ENCODE data around the gene ANKRD7.
"Not testable (repeated sequence)": the region's sequence is repeated elsewhere in the genome, so short reads cannot be mapped to it uniquely, and the experiment has no call there.

ANKRD7 gene

DNA sequence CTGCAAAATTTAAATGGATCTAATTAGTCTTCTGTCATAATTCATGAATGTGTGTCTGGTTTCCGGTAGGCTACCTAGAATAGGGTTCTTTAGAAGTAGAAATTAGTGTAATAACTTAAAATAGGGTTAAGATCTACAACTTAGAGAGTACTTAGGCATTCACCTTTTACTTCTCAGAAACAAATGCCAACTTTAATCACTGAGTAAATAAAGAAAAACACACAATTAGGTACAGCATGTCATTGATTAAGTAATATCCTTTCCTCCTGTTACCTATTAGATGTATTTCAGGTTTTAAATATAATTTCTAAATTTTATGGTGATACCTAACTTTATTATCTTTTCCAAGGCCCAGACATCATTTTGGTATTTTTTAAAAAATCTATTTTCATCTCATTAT lies 9.3 kb downstream of the ANKRD7 start:
- no peak for DNase-seq (ENCODE audit: low spot score)

DNA sequence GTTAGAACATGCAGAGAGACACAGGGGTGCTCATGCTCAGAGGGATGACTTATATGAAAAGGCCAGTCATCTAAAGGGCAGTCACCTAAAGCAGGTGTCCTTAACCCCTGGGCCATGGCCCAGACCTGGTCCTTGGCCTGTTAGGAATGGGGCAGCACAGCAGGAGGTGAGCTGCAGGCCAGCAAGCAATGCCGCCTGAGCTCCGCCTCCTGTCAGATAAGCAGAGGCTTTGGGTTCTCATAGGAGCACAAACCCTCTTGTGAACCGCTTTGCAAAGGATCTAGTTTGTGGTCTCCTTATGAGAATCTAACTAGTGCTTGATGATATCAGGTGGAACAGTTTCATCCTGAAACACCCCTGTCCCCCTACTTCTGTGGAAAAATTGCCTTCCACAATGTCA lies 14.5 kb downstream of the ANKRD7 start:
- no peak for DNase-seq (ENCODE audit: low spot score)

DNA sequence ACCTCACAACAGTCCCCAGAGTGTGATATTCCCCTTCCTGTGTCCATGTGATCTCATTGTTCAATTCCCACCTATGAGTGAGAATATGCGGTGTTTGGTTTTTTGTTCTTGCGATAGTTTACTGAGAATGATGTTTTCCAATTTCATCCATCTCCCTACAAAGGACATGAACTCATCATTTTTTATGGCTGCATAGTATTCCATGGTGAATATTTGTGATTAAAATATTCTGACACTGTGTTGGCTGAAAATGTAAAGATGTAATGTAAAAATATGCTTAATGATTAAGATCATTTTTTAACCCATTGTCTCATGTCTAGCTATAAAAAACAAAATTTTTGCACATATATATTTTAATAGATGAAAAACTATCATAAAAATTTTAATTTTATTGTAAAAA lies 15.8 kb downstream of the ANKRD7 start:
- not testable (repeated sequence) for DNase-seq (ENCODE audit: low spot score)

DNA sequence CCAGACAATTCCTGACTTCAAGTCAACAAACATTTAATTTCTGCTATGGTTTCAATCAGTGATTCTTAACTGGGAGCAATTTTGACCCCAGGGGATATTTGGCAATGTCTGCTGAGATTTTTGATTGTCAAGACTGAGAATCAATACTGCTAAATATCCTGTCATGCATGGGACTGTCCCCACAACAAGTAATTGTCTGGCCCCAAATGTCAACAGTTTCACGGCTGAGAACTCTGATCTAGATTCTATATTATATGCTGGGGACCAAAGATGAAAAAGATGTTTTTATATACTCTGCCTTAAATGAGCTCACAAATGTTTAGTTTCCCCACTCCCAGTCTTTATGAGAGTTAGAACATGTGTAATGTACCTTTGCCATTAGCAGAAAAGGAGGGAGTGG lies 19.2 kb downstream of the ANKRD7 start:
- DNase-seq (ENCODE audit: low spot score), result no peak

DNA sequence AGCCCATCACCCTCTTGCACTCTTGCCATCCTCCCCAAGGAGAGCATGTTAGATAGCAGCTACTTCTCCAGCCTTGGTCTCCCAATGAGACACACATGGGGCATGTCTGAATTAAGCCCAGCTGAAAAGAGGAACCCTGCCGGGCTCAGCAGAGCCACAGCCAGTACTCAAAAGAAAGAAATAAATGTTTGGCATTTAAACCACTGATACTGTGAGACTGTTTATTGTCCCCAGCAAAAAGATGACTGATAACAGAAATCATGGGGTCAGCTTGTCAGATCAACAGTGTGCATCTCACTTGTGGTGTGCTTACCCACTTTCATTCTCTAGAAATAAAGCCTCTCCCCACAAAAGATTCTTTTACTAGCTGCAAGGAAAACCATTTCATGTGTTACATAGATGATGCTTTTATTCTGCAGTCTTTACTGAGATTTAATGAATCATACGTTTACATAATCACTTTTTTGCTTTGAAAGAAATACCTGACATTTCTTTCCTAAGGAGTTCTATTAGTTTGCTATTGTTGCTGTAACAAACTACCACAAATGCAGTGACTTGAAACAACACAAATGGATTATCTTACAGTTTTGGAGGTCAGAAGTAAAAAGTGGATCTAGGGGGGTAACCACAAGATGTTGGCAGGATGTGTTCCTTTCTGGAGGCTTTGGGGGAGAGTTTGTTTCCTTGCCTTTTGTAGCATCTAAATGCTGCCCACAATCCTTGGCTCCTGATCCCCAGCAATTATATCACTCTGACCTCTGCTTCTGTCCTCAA lies 20.9 kb downstream of the ANKRD7 start:
- peak; percentile 16 for DNase-seq (ENCODE audit: low spot score)

DNA sequence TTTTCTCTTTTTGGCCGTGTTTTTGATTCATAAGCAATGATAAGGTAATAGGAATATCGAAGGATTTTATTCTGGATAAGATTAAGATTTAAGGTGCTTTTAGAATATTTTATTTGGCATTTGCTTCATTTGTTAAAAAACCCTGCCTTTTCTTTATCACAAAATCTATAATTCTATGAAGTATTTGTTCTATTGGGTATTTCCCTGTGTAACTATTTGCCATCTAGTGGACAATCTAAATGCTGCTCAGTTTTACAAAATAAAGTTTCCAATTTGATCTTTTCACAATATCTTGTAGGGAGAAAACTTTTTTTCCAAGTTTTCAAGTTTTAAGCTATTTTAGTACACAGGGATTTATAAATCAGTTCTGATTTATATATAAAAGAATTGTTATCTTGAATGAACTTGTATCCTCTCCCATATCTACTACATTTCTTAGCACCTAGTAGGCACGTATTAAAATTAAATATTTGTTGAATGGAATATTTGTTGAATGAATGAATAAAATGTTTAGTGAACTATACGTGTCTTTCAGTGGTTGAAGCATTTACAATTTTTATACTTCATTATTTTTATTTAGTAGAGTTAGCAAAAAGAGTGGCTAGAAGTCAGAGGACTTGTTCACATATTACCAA lies 26.5 kb downstream of the ANKRD7 start:
- no peak for DNase-seq (ENCODE audit: low spot score)

DNA sequence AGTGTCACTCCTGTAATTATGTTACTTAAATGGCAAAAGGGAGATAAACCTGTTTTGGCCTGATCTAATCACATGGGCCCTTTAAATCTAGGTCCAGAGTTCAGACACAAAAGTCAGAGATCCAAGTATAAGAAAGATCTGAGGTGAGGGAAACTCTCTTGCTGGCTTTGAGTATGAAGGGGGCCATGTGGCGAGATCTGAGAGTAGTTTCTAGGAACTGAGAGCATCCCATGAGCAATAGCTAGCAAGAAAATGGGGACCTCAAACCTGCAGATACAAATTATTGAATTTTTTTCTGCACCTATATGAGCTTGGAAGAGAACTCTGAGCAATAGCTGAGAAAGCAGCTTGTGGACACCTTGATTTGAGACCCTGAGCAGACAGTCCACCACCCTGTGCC lies 27.6 kb downstream of the ANKRD7 start:
- no peak for DNase-seq (ENCODE audit: low spot score)

DNA sequence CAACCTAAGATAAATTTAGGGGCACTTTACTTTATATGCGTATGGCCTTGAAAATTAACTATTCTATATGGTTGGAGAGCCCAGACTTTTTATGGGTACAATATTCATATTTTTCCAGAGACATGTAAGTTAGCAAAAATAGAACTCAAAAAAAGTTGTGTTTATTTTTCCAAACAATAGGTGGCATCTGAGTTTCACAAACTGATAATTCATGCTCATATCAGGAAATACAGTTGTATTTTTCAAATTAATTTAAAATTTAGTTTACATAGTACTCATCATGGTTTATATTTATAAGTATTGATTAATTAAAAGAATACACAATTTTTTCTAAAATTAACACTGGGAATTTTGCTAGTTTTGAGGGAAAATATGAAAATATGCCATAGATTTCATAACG lies 34.6 kb downstream of the ANKRD7 start:
- DNase-seq (ENCODE audit: low spot score), result no peak

DNA sequence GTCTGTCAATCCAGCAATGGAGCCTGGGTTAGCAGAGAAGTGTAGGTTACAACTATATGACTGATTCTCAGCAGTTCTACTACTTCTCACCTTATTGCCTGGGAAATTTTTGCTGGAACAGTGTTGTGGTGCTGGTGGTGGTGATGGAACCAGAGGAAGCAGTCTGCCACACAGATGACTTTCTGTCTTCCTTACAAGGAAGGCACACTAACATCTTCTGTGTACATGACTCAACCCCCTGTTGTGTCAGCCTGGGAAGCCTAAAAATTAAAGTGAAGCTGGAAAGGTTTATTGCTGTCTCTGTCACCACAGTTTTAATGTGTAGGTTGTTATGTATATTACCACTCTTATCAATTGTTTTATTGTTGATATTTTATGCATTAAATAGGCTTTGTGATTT lies 40.3 kb downstream of the ANKRD7 start:
- no peak for DNase-seq (ENCODE audit: low spot score)

DNA sequence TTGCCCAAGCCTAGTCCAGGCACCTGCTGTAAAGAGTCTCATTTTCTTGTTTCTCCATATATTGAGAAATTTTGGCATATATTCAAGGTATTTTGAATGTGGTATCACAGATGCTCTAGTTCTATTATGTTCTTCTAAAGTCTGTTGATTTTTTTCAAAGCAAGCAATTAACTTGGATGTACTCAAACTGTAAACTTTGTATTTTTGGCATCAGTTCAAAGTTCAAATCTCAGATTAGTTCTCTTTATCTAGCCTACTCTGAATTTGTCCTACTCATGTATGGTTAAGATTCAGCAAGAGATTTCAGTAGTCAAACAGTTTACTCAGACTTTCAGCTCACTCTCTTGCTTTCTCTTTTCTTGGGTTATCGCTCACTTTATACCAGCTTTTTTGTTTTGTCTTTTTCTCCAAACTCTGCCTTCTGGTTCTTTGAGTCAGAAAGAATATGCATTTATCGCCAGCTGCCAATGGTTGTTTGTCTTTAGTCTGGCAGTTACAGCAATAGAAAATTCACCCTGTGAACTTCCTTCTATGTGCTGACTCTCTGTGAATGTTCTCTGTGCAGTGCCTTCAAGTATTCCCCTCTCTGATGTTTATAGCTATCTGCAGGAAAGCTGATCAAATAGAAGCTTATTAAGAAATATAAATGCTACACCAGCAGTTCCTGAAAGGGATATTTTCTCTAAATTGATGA lies 56.0 kb downstream of the ANKRD7 start:
- DNase-seq (ENCODE audit: low spot score), result no peak

DNA sequence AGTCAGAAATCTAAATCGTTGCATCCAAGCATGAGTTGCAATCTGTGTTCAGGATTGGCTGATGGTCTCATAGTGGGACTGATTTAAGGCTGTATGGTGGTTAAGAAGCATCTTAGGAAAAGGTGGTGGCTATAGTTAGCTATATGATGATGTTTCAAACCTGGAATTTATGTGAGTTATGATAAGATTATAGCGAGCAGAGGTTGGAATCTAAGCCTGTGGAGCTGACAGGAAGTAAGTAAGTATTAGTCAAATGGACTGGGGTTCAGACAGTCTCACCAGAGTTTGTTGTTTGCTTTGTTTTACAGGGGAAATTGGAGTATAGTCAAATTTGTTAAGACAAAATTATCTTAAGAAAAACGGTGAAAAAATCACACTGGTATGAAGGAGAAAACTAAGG lies 56.7 kb downstream of the ANKRD7 start:
- no peak for DNase-seq (ENCODE audit: low spot score)

DNA sequence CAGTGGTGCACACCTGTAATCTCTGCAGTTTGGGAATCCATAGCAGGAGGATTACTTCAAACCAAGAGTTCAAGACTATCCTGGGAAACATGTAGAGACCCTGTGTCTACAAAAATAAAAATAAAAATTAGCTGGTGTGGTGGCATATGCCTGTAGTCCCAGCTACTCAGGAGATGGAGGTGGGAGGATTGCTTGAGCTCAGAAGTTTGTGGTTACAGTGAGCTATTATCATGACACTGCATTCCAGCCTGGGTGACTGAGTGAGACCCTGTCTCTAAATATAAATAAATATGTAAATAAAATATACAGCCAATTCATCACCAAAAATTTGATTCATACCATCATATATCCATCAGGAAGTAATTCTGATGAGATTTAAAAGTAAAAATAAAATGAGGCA lies 60.9 kb downstream of the ANKRD7 start:
- DNase-seq (ENCODE audit: low spot score), result no peak

DNA sequence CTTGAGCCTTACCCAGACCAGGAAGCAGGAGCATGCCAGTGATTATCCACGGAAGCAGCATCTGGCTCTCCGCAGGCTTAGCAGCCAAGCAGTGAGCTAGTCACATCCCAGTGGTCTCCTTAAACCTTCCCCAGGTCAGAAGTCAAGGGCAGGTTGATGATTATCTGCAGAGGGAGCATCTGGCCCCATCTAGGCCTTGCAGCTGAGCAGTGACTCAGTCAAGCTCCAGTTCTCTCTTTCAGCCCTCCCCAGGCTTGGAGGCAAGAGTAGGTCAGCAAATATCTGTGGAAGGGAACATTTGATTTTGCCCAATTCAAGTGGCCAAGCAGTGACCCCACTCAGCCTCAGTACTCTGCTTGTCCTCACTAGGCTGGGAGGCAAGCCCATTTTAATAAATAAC lies 61.6 kb downstream of the ANKRD7 start:
- peak; percentile 35 for DNase-seq (ENCODE audit: low spot score)

DNA sequence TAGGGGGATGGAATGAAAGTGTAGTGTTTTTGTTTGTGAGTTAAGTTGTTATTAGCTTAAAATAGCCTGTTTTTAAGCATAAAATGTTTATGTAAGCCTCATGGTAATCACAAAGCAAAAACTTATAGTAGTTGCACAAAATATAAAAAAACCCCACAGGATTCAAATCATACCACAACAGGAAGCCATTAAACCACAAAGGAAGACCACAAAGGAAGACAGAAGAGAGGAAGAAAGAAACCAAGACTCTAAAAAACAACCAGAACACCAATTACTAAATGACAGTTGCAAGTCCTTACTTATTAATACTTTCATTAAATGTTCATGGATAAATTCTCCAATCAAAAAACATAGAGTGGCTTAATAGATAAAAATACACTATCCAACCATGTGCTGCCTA lies 63.6 kb downstream of the ANKRD7 start:
- DNase-seq (ENCODE audit: low spot score), result no peak

DNA sequence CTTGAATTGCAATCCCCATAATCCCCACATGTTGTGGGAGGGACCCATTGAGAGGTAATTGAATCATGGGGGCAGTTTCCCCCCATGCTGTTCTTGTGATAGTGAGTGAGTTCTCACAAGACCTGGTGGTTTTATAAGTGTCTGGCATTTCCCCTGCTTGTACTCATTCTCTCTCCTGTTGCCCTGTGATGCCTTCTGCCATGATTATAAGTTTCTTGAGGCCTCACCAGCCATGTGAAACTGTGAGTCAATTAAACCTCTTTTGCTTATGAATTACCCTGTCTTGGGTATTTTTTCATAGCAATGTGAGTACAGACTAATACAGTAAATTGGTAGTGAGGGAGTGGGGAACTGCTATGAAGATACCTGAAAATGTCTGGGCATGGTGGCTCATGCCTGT lies 65.0 kb downstream of the ANKRD7 start:
- DNase-seq (ENCODE audit: low spot score), result no peak

All from SK-N-DZ (cell line).